GM12878 (cell line): ENCODE data around the gene TUT4. TPM values are rescaled to one million over a fixed set of nuclear protein-coding genes. Genes with fewer than 3 reads are reported as not detected.

Source experiments
- ATAC-seq: fragments of 200-7000 bp; cut with Tn5 transposase; 3 replicates; pipeline ENCODE4 v1.9.1; 2020; ENCODE audit warnings: mild to moderate bottlenecking, moderate library complexity
- BruUV-seq: library from RNA; stranded (reverse); fragments of 400-500 nt; replicated peaks from 2 replicates; lab custom pipeline; 2021; lab: Mats Ljungman, UMichigan
- CTCF ChIA-PET: fragments of 300-600 bp; sonication (Branson Sonifier 250); formaldehyde crosslinking; extraction: SDS; loops from one replicate; lab custom pipeline; 2021; ENCODE audit warnings: inconsistent platforms; lab: Yijun Ruan, JAX
- POLR2A ChIA-PET: fragments of 350-600 bp; formaldehyde crosslinking; extraction: SDS; loops from one replicate; lab custom pipeline; 2021; ENCODE audit warnings: inconsistent platforms; lab: Charles Lee
- RAD21 ChIA-PET: fragments of 300-600 bp; sonication (Branson Sonifier 250); formaldehyde crosslinking; loops from one replicate; lab custom pipeline; 2023; ENCODE audit warnings: antibody characterized with exemption; ENCODE audit not compliant: unreplicated experiment; lab: Charles Lee
- SMC1A ChIA-PET: fragments of 300-600 bp; sonication (Branson Sonifier 250); formaldehyde crosslinking; loops from one replicate; lab custom pipeline; 2023; ENCODE audit not compliant: unreplicated experiment, uncharacterized antibody; lab: Charles Lee
- DNase-seq: peaks from one replicate; pipeline ENCODE4 v3.0.0-alpha.2; 2011; ENCODE audit warnings: low read depth, low spot score
- FAIRE-seq: peaks from 3 replicates; lab custom pipeline; 2011; peaks lifted over from hg19 to GRCh38; lab: Jason Lieb, UNC
- H2AFZ ChIP-seq: 2 replicates; pipeline ENCODE4 v1.6.0; 2011; ENCODE audit warnings: low read depth, low read length, control low read depth; ENCODE audit not compliant: control insufficient read depth
- H3K27ac ChIP-seq: 2 replicates; pipeline ENCODE4 v1.5.1; 2011; ENCODE audit warnings: control low read depth; ENCODE audit not compliant: control insufficient read depth, insufficient read depth
- H3K27me3 ChIP-seq, 2 experiments: replicated peaks in 1 of 2; 2 replicates each; pipeline versions ENCODE4 v1.6.0 to v1.6.1; 2011; ENCODE audit warnings: low read length in 1 of 2; ENCODE audit not compliant: control insufficient read depth in 2 of 2, insufficient read depth in 2 of 2
- H3K36me3 ChIP-seq, 2 experiments: 2 replicates each; pipeline ENCODE4 v1.5.1; 2011; ENCODE audit warnings: low read length in 1 of 2; ENCODE audit not compliant: control insufficient read depth in 2 of 2, insufficient read depth in 2 of 2
- H3K4me1 ChIP-seq: 2 replicates; pipeline ENCODE4 v1.6.1; 2011; ENCODE audit warnings: mild to moderate bottlenecking, low read length, moderate library complexity, mixed read lengths; ENCODE audit not compliant: control insufficient read depth, insufficient read depth
- H3K4me2 ChIP-seq: 2 replicates; pipeline ENCODE4 v1.6.0; 2011; ENCODE audit warnings: control low read depth; ENCODE audit not compliant: control insufficient read depth, insufficient read depth
- H3K4me3 ChIP-seq: fragments of 200-600 bp; sonication (generic); 2 replicates; pipeline ENCODE4 v1.5.1; 2016
- H3K79me2 ChIP-seq: 2 replicates; pipeline ENCODE4 v1.6.0; 2011; ENCODE audit warnings: low read length; ENCODE audit not compliant: control insufficient read depth, insufficient read depth
- H3K9ac ChIP-seq: 2 replicates; pipeline ENCODE4 v1.8.0; 2011; ENCODE audit warnings: low read length, control low read depth, mixed read lengths; ENCODE audit not compliant: control insufficient read depth, insufficient read depth
- H3K9me3 ChIP-seq: replicated peaks from 3 replicates; pipeline ENCODE4 v1.5.1; 2011; ENCODE audit warnings: mild to moderate bottlenecking, low read length; ENCODE audit not compliant: control insufficient read depth, insufficient read depth
- H4K20me1 ChIP-seq: 2 replicates; pipeline ENCODE4 v1.6.0; 2011; ENCODE audit not compliant: control insufficient read depth, insufficient read depth
- ATF3 ChIP-seq: IDR thresholded peaks from 2 replicates; pipeline ENCODE4 v1.6.1; 2011; ENCODE audit warnings: low read depth, mild to moderate bottlenecking, low read length, moderate library complexity, borderline replicate concordance; ENCODE audit errors: extremely low read depth
- BRCA1 ChIP-seq: IDR thresholded peaks from 2 replicates; pipeline ENCODE4 v1.6.1; 2011; ENCODE audit warnings: low read depth, low read length, improper control_type of control experiment
- ESRRA ChIP-seq: IDR thresholded peaks from 2 replicates; pipeline ENCODE4 v1.6.1; 2012; ENCODE audit warnings: mild to moderate bottlenecking, low read length, improper control_type of control experiment
- HSF1 ChIP-seq: fragments of 150-350 bp; IDR thresholded peaks from 2 replicates; pipeline ENCODE4 v1.6.1; 2014; ENCODE audit warnings: mild to moderate bottlenecking, low read depth, low read length
- NFYA ChIP-seq: IDR thresholded peaks from 2 replicates; pipeline ENCODE4 v1.6.1; 2011; ENCODE audit warnings: low read depth, mild to moderate bottlenecking, low read length, improper control_type of control experiment, borderline replicate concordance
- POLR2AphosphoS5 ChIP-seq: IDR thresholded peaks from 2 replicates; pipeline ENCODE4 v1.6.1; 2011; ENCODE audit warnings: mild to moderate bottlenecking, low read length, inconsistent platforms
- STAT1 ChIP-seq: fragments of 450-650 bp; conservative IDR thresholded peaks from 2 replicates; pipeline ENCODE4 v1.6.1; 2014; ENCODE audit warnings: antibody characterized with exemption, mild to moderate bottlenecking
- WGBS: methylation state at CpG from one replicate; pipeline ENCODE4 v1.1.6; 2016; ENCODE audit warnings: low lambda C conversion rate; ENCODE audit not compliant: insufficient replicate concordance, insufficient coverage; ENCODE audit errors: missing lambda C conversion rate; 5-methylcytosine and 5-hydroxymethylcytosine counted together
- in situ Hi-C: fragments of 300-500 bp; cut with MboI; formaldehyde crosslinking; loops from 9 replicates; pipeline ENCODE4 v1.14.3; 2018; ENCODE audit warnings: mixed read lengths
- intact Hi-C: fragments of 100-400 bp; cut with micrococcal nuclease; formaldehyde crosslinking; loops from one replicate; pipeline ENCODE4 v1.14.2; 2022; ENCODE audit not compliant: unreplicated experiment
- polyA plus RNA-seq, 11 experiments: library from polyadenylated mRNA; depleted of rRNA in 4 of 11; unstranded in 6 of 11; stranded (reverse) in 5 of 11; fragments of >200 nt; fragmentation: Nextera tagmentation in 4 of 11; fragmentation: Illumina TruSeq in 1 of 11; extraction: Ambion mirVana in 4 of 11; extraction: Trizol in 1 of 11; gene quantifications; 1 replicate in 1 of 11; 2 replicates in 10 of 11; pipeline versions ENCODE4 v1.2.1 to v1.2.3, GENCODE V29; 2011 to 2016; ENCODE audit warnings: inconsistent platforms in 2 of 11, missing spikeins in 2 of 11, low read depth in 1 of 11
- total RNA-seq, 4 experiments: library from RNA; depleted of rRNA in 3 of 4; stranded (reverse); fragments of >200 nt in 3 of 4; fragmentation: Illumina TruSeq in 1 of 4; extraction: Trizol in 1 of 4; gene quantifications; 2 replicates each; pipeline versions ENCODE4 v1.2.1 to v1.2.3, GENCODE V29; 2013 to 2021
- TF ChIP-seq, protein P1 (sequence below): fragments of 450-650 bp; IDR thresholded peaks from 2 replicates; pipeline ENCODE4 v1.6.1; 2017; ENCODE audit warnings: mild to moderate bottlenecking

TUT4 gene
- total and polyA plus RNA-seq, 10 of the 15 experiments (the other 5 are each of a cell fraction or from before 2014, with no cell fraction given) = 9.4 to 40.7 (median 27.6) TPM

- ChIA-PET CTCF (no interaction called here), RAD21 (no interaction called here), SMC1A (no interaction called here), POLR2A (interaction anchor here (0.6 kb wide), 1 partner anchor 14 kb away, joined by 5 read pairs; no protein-coding TSS in a partner anchor)
- H3K9ac ChIP-seq = no peak overlapping the region
- intact Hi-C loops (no loop called here), in situ Hi-C loops (no loop called here)
- no peaks in the 10 kb centered on the region for H4K20me1 ChIP-seq
- DNase-seq = no peak
- H3K4me2 ChIP-seq = no peak overlapping the region
- BruUV-seq = no TSS peak
- no peak for ATAC-seq
- no peak overlapping the region for H3K27ac ChIP-seq
- no peaks in the 10 kb centered on the region for H3K79me2 ChIP-seq
- H3K27me3 ChIP-seq = no peaks in the 10 kb centered on the region
- no peak for FAIRE-seq
- TF ChIP-seq HSF1 = no peak
- TF ChIP-seq, protein P1, sequence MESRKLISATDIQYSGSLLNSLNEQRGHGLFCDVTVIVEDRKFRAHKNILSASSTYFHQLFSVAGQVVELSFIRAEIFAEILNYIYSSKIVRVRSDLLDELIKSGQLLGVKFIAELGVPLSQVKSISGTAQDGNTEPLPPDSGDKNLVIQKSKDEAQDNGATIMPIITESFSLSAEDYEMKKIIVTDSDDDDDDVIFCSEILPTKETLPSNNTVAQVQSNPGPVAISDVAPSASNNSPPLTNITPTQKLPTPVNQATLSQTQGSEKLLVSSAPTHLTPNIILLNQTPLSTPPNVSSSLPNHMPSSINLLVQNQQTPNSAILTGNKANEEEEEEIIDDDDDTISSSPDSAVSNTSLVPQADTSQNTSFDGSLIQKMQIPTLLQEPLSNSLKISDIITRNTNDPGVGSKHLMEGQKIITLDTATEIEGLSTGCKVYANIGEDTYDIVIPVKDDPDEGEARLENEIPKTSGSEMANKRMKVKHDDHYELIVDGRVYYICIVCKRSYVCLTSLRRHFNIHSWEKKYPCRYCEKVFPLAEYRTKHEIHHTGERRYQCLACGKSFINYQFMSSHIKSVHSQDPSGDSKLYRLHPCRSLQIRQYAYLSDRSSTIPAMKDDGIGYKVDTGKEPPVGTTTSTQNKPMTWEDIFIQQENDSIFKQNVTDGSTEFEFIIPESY = no peak
- no peak for TF ChIP-seq POLR2AphosphoS5
- TF ChIP-seq ESRRA = no peak
- no peak for TF ChIP-seq STAT1
- TF ChIP-seq ATF3 = no peak
- TF ChIP-seq NFYA = no peak
- TF ChIP-seq BRCA1 = no peak
- H3K4me3 ChIP-seq = no peak overlapping the region
- no peaks in the 10 kb centered on the region for H3K9me3 ChIP-seq
- H3K4me1 ChIP-seq = no peaks in the 10 kb centered on the region
- H2AFZ ChIP-seq = no peak overlapping the region
- 0 out of 4 replicates have a peak, but pooled peaks cover 0 to 3% of the 10 kb centered on the region in 2 experiments for H3K36me3 ChIP-seq
- 96% methylated on average over 1 of the region's 1 CpG for WGBS
Observed at GRCh38 chr1:52454127-52454526, 98.8 kb downstream of the TUT4 start.
